Fibroblast of skin of left biceps (primary cell): ENCODE results near the gene TMTC1.

Experiments
- DNase-seq, 2 experiments: peaks; one replicate each; pipeline ENCODE4 v3.0.0-alpha.2; 2013; ENCODE audit warnings: low read depth in 2 of 2

TMTC1 gene

GRCh38 chr12:29711381-29711780 lies 72.4 kb downstream of the TMTC1 start:
- no peak for DNase-seq

DNA sequence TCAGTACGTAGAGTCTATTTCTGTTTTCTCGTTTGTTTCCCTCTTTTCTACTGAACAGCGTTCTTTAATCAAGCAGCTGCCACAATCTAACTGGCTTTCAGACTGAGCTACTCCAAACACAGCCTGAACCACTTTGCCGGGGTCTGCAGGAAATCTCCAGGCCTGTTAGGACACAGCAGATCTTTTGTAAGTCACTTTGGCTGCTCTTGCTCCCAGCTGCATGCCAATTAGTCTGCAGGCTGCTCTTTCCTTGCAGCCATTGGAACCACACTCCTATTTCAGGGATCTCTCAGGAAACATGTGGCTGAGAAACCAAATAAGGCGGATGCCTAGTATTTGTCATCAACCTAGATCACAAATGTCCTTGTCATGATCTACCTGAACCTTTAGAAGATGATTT lies 73.6 kb downstream of the TMTC1 start:
- DNase-seq, result no peak

GRCh38 chr12:29709496-29710040 lies 74.2 kb downstream of the TMTC1 start:
- no peak for DNase-seq

- DNase-seq, result no peak
These were observed 74.7 kb downstream of the TMTC1 start for GRCh38 chr12:29709054-29709453.

GRCh38 chr12:29707846-29708245 lies 75.9 kb downstream of the TMTC1 start:
- no peak for DNase-seq

- no peak for DNase-seq
These were observed 77.4 kb downstream of the TMTC1 start for GRCh38 chr12:29706311-29706710.

- DNase-seq, result no peak
These were observed 80.2 kb downstream of the TMTC1 start for GRCh38 chr12:29703528-29703927.

GRCh38 chr12:29702972-29703371 lies 80.8 kb downstream of the TMTC1 start:
- DNase-seq, result no peak

GRCh38 chr12:29702222-29702621 lies 81.5 kb downstream of the TMTC1 start:
- no peak for DNase-seq

GRCh38 chr12:29700761-29701481 lies 82.8 kb downstream of the TMTC1 start:
- DNase-seq, result no peak

DNA sequence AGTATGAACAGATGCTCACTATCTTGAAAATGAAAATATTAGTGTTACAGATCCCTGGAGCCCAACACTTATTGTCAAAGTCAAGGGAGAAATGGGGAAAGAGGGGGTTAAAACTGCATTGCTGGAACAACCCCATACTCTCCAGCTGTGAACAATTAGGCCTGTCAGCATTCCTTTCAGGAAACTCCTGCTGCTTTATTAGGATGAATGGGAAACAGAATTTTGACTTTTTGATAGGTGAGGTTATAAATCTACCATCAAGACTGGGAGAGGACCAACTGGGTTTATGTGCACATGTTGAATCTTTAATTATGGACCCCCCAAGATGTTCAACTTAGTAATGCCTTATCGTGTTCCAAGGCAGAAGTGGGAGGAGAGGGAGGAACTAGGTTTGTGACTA lies 85.0 kb downstream of the TMTC1 start:
- DNase-seq, result peak; percentile 30 to 35

DNA sequence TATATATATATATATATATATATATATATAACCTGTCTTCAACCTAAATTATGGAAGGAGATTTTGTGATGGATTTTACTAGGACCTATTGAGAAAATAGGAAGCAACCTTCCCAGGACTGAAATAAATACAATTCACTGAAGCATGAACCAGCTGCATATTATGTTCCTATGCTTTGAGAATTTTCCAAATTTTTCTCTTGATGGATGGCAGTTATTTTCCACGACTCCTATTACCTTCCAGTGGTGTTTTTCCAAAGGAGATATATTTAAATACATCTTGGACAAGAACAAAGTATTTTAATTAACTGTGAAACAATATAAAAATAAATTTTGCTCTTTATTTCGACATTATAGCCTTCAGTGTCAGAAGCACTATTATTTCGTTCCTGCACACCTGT lies 87.9 kb downstream of the TMTC1 start:
- no peak for DNase-seq

GRCh38 chr12:29695026-29695425 lies 88.7 kb downstream of the TMTC1 start:
- no peak for DNase-seq

DNA sequence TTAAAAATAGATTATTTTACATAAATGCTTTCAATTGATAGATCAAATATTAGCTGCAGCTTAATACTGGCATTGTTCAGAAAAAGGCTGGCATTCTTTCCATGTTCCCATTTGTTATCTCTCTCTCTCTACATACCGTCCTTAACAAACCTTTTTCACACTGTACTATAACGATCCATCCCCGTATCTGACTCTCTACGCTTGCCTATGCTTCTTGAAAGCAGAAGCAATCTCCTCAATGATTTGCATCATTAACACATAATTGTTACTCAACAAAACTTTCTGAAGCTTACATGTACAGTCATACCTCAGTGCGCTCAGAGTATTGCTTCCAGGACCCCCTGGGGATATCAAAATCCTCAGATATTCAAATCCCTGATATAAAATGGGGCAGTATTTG lies 89.7 kb downstream of the TMTC1 start:
- DNase-seq, result no peak

DNA sequence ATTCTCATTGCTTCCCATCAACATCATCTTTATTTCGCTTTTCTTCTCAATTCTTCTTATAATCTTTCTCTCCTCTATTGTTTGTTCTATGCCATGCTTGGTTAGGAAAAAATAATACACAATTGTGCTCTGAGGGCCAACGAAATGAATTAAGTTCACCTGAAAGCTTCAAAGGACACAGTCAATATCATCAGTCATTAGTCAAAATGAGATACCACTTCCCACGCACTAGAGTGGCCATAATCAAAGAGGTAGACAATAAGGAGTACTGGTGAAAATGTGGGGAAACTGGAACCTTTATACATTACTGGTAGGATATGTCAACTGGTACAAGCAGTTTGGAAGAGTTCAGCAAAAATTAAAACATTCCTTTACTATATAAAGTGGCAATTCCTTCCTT lies 91.5 kb downstream of the TMTC1 start:
- no peak for DNase-seq

GRCh38 chr12:29691161-29691854 lies 92.4 kb downstream of the TMTC1 start:
- no peak for DNase-seq

- no peak for DNase-seq
These were observed 93.0 kb downstream of the TMTC1 start for GRCh38 chr12:29690728-29691127.

DNA sequence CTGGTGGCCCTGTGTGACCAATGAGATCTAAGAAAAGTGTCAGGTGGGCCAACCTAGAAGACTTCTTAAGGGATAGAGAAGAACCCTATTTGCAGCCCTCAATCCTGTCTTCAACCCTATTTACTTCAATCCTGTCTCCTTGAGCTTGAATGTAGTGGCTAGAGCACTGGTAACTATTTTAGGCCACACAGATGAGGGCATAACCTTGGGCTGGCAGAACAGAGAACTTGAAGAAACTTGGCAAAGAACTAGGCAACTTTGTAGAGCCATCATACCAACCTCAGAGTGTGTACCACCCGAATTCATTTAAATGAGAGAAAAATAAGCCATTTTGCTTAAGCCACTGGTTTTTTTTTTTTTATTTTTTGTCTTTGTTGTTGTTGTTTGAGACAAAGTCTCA lies 94.8 kb downstream of the TMTC1 start:
- no peak for DNase-seq

DNA sequence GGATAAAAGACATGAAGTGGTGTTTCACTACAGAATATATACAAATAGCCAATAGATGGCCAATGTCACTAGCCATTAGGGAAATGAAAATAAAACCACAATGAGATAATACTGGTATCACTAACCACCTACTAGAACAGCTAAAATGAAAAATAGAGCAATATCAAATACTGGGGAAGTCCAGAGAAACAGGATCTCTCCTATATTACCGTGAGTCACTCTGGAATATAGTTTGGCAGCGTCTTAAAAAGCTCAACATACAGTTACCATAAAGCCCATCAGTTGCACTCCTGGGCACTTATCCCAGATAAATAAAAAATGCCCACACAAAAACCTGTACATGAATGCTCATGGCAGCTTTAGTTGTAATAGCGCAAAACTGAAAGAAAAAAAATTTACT lies 101.7 kb downstream of the TMTC1 start:
- no peak for DNase-seq

GRCh38 chr12:29681370-29681769 lies 102.4 kb downstream of the TMTC1 start:
- DNase-seq, result no peak

GRCh38 chr12:29676676-29677075 lies 107.1 kb downstream of the TMTC1 start:
- no peak for DNase-seq

- no peak for DNase-seq
These were observed 109.3 kb downstream of the TMTC1 start for GRCh38 chr12:29674463-29674862.

GRCh38 chr12:29673346-29673745 lies 110.4 kb downstream of the TMTC1 start:
- DNase-seq, result no peak
